Measurements from ENCODE around the gene TCTA. TPM values are rescaled to one million over a fixed set of nuclear protein-coding genes. Genes with fewer than 3 reads are reported as not detected.

The TCTA gene
- total and polyA plus RNA-seq, 2 donors (not counting 3 experiments of a cell fraction or from before 2014, with no cell fraction given) = 21.9 to 32.3 TPM

DNA sequence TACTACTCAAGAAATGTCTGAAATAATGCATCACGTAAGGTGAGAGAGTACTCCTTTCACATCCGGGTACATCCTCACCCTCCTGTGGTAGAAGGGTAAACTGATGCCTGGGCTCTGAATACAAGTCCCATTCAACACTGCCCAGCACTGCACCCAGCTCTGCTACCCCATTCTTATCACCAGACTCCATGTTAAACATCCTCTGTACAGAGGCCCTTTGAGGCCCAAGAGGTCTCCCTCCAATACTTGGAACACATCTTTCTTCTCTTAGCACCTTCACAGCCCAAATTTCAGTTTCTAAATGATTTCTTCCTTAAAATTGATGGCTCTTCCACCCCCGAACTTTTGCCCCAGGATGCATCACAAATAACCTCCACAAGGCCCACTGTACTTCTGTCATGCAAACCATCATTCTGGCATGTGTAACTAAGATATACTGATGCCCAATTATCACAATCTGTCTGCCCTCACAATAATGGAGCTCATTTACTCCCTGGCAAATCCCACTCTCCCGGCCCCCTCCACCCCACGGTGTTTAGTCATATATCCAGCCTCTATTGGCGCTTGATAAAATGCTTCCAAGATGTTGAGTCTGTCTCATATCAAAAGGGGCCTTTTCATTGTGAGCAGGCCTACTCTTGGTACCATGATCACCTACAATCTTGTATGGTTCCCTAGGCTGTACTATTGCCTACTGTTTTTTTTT is 41.5 kb upstream of the TCTA start:
- H2AFZ ChIP-seq (ENCODE audit: low read depth, low read length) = no peak overlapping the region
- no TSS peak for BruUV-seq (replicated peaks)
- no peak overlapping the region for H3K4me3 ChIP-seq (replicated peaks in 1 of 3; ENCODE audit: insufficient read depth in 1 of 3, low read depth in 1 of 3, low read length in 3 of 3)
- FAIRE-seq (no peak), DNase-seq (ENCODE audit: low read depth, low spot score) (no peak)
- no peak overlapping the region for H3K4me2 ChIP-seq (ENCODE audit: insufficient read depth, low read length)
- no peak overlapping the region for H3K27ac ChIP-seq (ENCODE audit: insufficient read depth, low read depth, low read length)
- no peaks in the 10 kb centered on the region for H3K4me1 ChIP-seq (ENCODE audit: control insufficient read depth, extremely low read depth, insufficient read depth, low read length)
- H3K9ac ChIP-seq (replicated peaks; ENCODE audit: extremely low read depth, insufficient read depth, low read length) = no peak overlapping the region
- H3K27me3 ChIP-seq (ENCODE audit: control insufficient read depth in 2 of 2, insufficient read depth in 2 of 2, low read length in 2 of 2) = no peaks in the 10 kb centered on the region
- dilution Hi-C loops (cut with MboI; ENCODE audit: extremely low pct_ligation_motif_present, low sequenced_read_pairs) = no loop called here
- CTCF ChIA-PET = interaction anchor here (1.6 to 2.0 kb wide), 3 partner anchors 12 to 31 kb away, joined by 4 to 8 read pairs (median 5); partner anchors contain the start of gene USP4
- no peaks in the 10 kb centered on the region for H3K9me1 ChIP-seq (replicated peaks; ENCODE audit: control insufficient read depth, extremely low read depth, insufficient read depth, low read length)
- H4K20me1 ChIP-seq (replicated peaks; ENCODE audit: control insufficient read depth, extremely low read depth, insufficient read depth, low read length) = peaks cover 8% of the 10 kb centered on the region
- intact Hi-C loops (cut with micrococcal nuclease) = no loop called here
- H3K9me3 ChIP-seq (replicated peaks; ENCODE audit: control insufficient read depth, insufficient read depth, low read length) = no peaks in the 10 kb centered on the region
- TF ChIP-seq JUN (IDR thresholded peaks at IDR 0.05; ENCODE audit: borderline replicate concordance, insufficient read depth, insufficient read length, low read depth) = no peak
- no peak for TF ChIP-seq FOS (IDR thresholded peaks at IDR 0.05; ENCODE audit: borderline replicate concordance, insufficient read depth, low read length)
- no peak for TF ChIP-seq GATA2 (IDR thresholded peaks at IDR 0.05; ENCODE audit: insufficient read depth, insufficient read length, low read depth, low read length)
- no peak for TF ChIP-seq EZH2 (IDR thresholded peaks at IDR 0.05; ENCODE audit: borderline replicate concordance, low read depth, low read length, severe bottlenecking)
- no peak for TF ChIP-seq MYC (IDR thresholded peaks at IDR 0.05; ENCODE audit: low read depth, low read length)
- TF ChIP-seq, protein P1, sequence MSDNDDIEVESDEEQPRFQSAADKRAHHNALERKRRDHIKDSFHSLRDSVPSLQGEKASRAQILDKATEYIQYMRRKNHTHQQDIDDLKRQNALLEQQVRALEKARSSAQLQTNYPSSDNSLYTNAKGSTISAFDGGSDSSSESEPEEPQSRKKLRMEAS (IDR thresholded peaks at IDR 0.05; ENCODE audit: insufficient read depth, insufficient read length) = no peak
- TF ChIP-seq, protein P2, sequence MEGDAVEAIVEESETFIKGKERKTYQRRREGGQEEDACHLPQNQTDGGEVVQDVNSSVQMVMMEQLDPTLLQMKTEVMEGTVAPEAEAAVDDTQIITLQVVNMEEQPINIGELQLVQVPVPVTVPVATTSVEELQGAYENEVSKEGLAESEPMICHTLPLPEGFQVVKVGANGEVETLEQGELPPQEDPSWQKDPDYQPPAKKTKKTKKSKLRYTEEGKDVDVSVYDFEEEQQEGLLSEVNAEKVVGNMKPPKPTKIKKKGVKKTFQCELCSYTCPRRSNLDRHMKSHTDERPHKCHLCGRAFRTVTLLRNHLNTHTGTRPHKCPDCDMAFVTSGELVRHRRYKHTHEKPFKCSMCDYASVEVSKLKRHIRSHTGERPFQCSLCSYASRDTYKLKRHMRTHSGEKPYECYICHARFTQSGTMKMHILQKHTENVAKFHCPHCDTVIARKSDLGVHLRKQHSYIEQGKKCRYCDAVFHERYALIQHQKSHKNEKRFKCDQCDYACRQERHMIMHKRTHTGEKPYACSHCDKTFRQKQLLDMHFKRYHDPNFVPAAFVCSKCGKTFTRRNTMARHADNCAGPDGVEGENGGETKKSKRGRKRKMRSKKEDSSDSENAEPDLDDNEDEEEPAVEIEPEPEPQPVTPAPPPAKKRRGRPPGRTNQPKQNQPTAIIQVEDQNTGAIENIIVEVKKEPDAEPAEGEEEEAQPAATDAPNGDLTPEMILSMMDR (IDR thresholded peaks at IDR 0.05; ENCODE audit: extremely low read depth in 1 of 2, insufficient read depth in 1 of 2, low read depth in 1 of 2, low read length in 2 of 2) = no peak
- TF ChIP-seq POLR2A (IDR thresholded peaks at IDR 0.05; ENCODE audit: low read depth, low read length) = no peak
- TF ChIP-seq POLR2AphosphoS5 (IDR thresholded peaks at IDR 0.05; ENCODE audit: insufficient read depth, low read depth, low read length) = no peak
- POLR2A ChIA-PET = no interaction called here
- H3K79me2 ChIP-seq (ENCODE audit: control insufficient read depth, insufficient read depth, low read length) = peaks cover 91% of the 10 kb centered on the region
- H3K36me3 ChIP-seq (ENCODE audit: control insufficient read depth in 2 of 2, extremely low read depth in 1 of 2, insufficient read depth in 2 of 2, low read length in 2 of 2) = peaks cover 31 to 40% of the 10 kb centered on the region in 2 experiments

All from endothelial cell of umbilical vein (primary cell).